Subcutaneous abdominal adipose tissue (tissue), 5 donors: ENCODE results near the gene SMIM24.
"Not testable (repeated sequence)": the region's sequence is repeated elsewhere in the genome, so short reads cannot be mapped to it uniquely, and the experiment has no call there.

Source experiments
- H3K27ac ChIP-seq: one replicate; pipeline ENCODE4 v1.7.0; 2013; ENCODE audit warnings: low read depth, mild to moderate bottlenecking, inconsistent platforms, low read length, moderate library complexity
- H3K27me3 ChIP-seq, 5 donors: one replicate each; pipeline ENCODE4 v1.7.0; 2013; ENCODE audit warnings: low read length in 5 of 5, inconsistent platforms in 1 of 5; ENCODE audit not compliant: control insufficient read depth in 5 of 5, insufficient read depth in 4 of 5
- H3K36me3 ChIP-seq, 5 donors: one replicate each; pipeline ENCODE4 v1.7.0; 2013; ENCODE audit warnings: low read length in 5 of 5; ENCODE audit not compliant: control insufficient read depth in 5 of 5, insufficient read depth in 5 of 5
- H3K4me1 ChIP-seq, 5 donors: one replicate each; pipeline ENCODE4 v1.7.0; 2013; ENCODE audit warnings: low read length in 5 of 5, mild to moderate bottlenecking in 3 of 5, moderate library complexity in 1 of 5; ENCODE audit not compliant: control insufficient read depth in 5 of 5, insufficient read depth in 5 of 5
- H3K4me3 ChIP-seq, 5 donors: one replicate each; pipeline ENCODE4 v1.7.0; 2013; ENCODE audit warnings: low read length in 5 of 5, low read depth in 1 of 5
- H3K9ac ChIP-seq, 5 donors: one replicate each; pipeline ENCODE4 v1.7.0; 2013; ENCODE audit warnings: low read length in 5 of 5, mild to moderate bottlenecking in 4 of 5, moderate library complexity in 3 of 5
- H3K9me3 ChIP-seq, 5 donors: one replicate each; pipeline ENCODE4 v1.7.0; 2013; ENCODE audit warnings: low read length in 5 of 5; ENCODE audit not compliant: control insufficient read depth in 5 of 5
- donor health status: healthy.
- donor health status: healthy.
- donor health status: healthy.
- donor health status: healthy.
- donor health status: healthy.

Gene SMIM24

DNA sequence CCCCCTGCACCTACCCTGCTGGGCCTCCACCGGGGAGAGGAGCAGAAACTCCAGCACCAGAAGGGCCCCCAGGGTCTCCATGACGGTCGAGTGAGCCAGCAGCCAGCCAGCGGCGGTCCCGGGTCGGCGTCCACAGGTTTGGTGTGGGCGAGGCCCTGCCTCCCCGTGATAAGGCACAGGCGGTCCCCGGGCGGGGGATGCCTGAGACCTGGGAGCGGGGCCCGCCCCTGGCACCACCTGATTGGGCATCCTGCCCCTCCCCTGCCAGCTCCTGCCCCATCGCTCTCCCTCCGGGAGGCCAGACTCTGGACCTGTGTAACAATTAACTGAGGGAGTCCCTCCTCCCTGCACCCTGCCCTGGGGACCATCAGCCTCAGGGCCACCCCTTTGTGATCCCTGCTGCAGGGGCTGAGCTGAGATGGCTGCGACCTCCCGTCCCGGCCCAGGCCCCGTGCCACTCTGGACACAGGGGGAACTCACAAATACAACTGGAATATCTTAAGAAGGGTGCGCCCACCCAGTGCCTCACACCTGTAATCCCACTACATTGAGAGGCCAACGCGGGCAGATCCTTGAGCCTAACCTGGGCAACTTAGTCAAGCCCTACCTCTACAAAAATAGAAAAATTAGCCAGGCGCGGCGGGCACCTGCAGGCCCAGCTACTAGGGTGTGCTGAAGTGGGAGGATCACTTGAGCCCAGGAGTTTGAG lies at the start of gene SMIM24:
Gene SMIM24, minus strand, starts transcription at position 143 of the 709 bp plus-strand sequence. Its CDS starts 62 bp downstream, at position 81.
- Histone ChIP-seq H3K4me1 (peaks cover 0 to 2% (median 0%) of the 10 kb centered on the region in 5 donors), H3K9ac (no peak within 1 kb of the TSS), H3K27me3 (peaks cover 20 to 50% (median 34%) of the 10 kb centered on the region in 5 donors), H3K4me3 (no peak within 1 kb of the TSS), H3K36me3 (no peaks in the 10 kb centered on the region), H3K27ac (no peak within 1 kb of the TSS), H3K9me3 (peaks cover 0 to 2% (median 0%) of the 10 kb centered on the region in 5 donors)

DNA sequence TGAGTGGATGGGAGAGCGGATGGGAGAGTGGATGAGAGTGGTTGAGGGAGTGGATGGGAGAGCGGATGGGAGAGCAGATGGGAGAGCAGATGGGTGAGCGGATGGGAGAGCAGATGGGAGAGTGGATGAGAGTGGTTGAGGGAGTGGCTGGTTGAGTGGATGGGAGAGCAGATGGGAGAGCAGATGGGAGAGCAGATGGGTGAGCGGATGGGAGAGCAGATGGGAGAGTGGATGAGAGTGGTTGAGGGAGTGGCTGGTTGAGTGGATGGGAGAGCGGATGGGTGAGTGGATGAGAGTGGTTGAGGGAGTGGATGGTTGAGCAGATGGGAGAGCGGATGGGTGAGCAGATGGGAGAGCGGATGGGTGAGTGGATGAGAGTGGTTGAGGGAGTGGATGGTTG lies 49.0 kb upstream of the SMIM24 start:
- H3K27me3 ChIP-seq, H3K27ac ChIP-seq, H3K9ac ChIP-seq, H3K4me1 ChIP-seq, H3K4me3 ChIP-seq, H3K9me3 ChIP-seq: not testable (repeated sequence)
- peaks cover 0 to 79% (median 75%) of the 10 kb centered on the region in 5 donors for H3K36me3 ChIP-seq

DNA sequence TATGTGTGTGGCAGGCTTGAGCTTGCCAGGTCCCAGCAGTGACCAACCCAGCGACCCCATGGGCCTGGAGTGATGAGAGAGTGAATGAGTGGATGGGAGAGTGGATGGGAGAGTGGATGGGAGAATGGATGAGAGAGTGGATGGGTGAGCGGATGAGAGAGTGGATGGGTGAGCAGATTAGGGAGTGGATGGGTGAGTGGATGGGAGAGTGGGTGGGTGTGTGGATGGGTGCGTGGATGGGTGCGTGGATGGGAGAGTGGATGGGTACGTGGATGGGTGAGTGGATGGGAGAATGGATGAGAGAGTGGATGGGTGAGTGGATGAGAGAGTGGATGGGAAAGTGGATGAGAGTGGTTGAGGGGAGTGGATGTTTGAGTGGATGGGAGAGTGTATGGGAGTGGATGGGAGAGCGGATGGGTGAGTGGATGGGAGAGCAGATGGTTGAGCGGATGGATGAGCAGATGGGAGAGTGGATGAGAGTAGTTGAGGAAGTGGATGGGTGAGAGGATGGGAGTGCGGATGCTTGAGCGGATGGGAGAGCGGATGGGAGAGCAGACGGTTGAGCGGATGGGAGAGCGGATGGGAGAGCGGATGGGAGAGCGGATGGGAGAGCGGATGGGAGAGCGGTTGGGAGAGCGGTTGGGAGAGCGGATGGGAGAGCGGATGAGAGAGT lies 48.4 kb upstream of the SMIM24 start:
- Histone ChIP-seq H3K36me3 (peaks cover 0 to 80% (median 77%) of the 10 kb centered on the region in 5 donors), H3K4me3 (no peak overlapping the region), H3K27me3 (no peaks in the 10 kb centered on the region), H3K27ac (no peak overlapping the region), H3K9me3 (no peaks in the 10 kb centered on the region), H3K9ac (no peak overlapping the region), H3K4me1 (no peaks in the 10 kb centered on the region)

DNA sequence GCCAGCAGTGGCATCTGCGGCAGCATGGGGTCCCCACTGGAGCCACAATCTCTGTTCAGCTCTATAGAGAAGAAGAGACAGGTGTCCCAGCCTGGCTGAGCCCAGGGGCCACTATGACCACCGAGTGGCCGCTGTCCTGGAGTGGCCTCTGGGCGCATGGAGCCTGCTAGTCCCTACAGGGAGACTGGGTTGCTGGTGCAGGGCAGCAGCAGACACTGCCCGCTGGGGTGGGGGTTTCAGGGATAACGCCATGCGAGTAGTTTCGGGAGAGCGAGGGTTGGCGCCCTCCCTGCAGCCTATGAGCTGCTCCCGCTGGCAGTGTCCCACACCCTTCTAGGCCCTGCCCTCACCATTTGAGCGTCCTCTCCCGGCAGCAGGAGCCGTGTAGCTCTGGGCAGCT lies 47.8 kb upstream of the SMIM24 start:
- H3K27ac ChIP-seq: no peak overlapping the region
- H3K4me1 ChIP-seq: no peaks in the 10 kb centered on the region
- no peaks in the 10 kb centered on the region for H3K9me3 ChIP-seq
- no peak overlapping the region for H3K4me3 ChIP-seq
- no peaks in the 10 kb centered on the region for H3K27me3 ChIP-seq
- H3K9ac ChIP-seq: no peak overlapping the region
- peaks cover 0 to 80% (median 77%) of the 10 kb centered on the region in 5 donors for H3K36me3 ChIP-seq

- Histone ChIP-seq H3K9ac (no peak overlapping the region), H3K4me1 (no peaks in the 10 kb centered on the region), H3K9me3 (no peaks in the 10 kb centered on the region), H3K36me3 (peaks cover 0 to 80% (median 71%) of the 10 kb centered on the region in 5 donors), H3K27ac (no peak overlapping the region), H3K4me3 (no peak overlapping the region), H3K27me3 (no peaks in the 10 kb centered on the region)
Observed at GRCh38 chr19:3527238-3527910, 47.0 kb upstream of the SMIM24 start.

- peaks cover 0 to 79% (median 66%) of the 10 kb centered on the region in 5 donors for H3K36me3 ChIP-seq
Observed at GRCh38 chr19:3526507-3527237, 46.3 kb upstream of the SMIM24 start.

GRCh38 chr19:3524904-3525451 lies 44.7 kb upstream of the SMIM24 start:
- H3K9ac ChIP-seq: no peak overlapping the region
- no peak overlapping the region for H3K4me3 ChIP-seq
- peaks cover 0 to 73% (median 51%) of the 10 kb centered on the region in 5 donors for H3K36me3 ChIP-seq
- no peaks in the 10 kb centered on the region for H3K9me3 ChIP-seq
- no peak overlapping the region for H3K27ac ChIP-seq
- H3K27me3 ChIP-seq: no peaks in the 10 kb centered on the region
- no peaks in the 10 kb centered on the region for H3K4me1 ChIP-seq

More at GRCh38 chr19:3526507-3527237, 46.3 kb upstream of the SMIM24 start:
- H3K9ac ChIP-seq: no peak overlapping the region
- H3K9me3 ChIP-seq: no peaks in the 10 kb centered on the region
- H3K4me1 ChIP-seq: no peaks in the 10 kb centered on the region
- no peak overlapping the region for H3K27ac ChIP-seq
- H3K4me3 ChIP-seq: no peak overlapping the region
- no peaks in the 10 kb centered on the region for H3K27me3 ChIP-seq

DNA sequence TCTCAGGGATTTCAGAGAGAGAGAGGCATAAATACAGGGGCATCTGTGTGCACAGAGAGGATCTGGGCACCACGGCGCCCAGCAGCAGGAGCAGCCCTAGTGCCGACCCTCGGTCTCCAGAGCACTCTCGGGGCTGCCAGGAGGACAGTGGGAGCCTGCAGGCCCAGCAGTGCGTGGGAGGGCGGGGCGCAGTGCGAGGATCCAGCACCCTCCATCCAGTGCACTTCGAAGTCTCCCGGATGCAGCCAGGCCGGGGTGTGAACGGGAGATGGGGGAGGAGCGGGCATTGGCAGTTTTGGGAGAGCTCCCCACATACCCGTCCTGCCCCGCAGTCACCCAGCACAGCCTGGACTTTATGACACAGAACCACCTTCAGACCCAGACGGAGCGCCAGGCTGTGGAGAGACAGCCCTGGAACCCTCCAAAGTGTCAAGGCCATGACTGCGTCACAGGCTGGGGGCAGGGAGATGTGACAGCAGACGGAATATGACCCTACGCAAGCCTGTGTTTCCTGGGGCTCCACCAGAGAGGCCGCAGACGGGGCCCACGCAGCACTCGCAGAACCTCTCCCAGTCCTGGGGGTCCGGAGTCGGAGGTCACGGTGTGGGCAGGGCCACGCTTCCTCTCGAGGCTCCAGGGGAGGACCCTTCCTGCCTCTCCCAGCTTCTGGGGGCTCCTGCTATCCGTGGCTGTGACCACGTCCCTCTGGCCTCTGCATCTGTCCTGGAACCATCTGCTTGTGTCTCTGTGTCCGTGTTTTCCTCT lies 43.9 kb upstream of the SMIM24 start:
- Histone ChIP-seq H3K4me1 (no peaks in the 10 kb centered on the region), H3K27ac (no peak overlapping the region), H3K27me3 (no peaks in the 10 kb centered on the region), H3K4me3 (no peak overlapping the region), H3K9ac (no peak overlapping the region), H3K36me3 (peaks cover 0 to 79% (median 58%) of the 10 kb centered on the region in 5 donors), H3K9me3 (no peaks in the 10 kb centered on the region)
